Liver (tissue), 9 donors: ENCODE measurements around the gene ZSWIM1. TPM values are rescaled to one million over a fixed set of nuclear protein-coding genes. Genes with fewer than 3 reads are reported as not detected.

Source experiments
- DNase-seq: peaks from one replicate; pipeline ENCODE4 v3.0.0-alpha.2; 2017; ENCODE audit warnings: low spot score
- H3K27ac ChIP-seq, 2 donors: one replicate each; pipeline ENCODE4 v1.7.0; 2013; ENCODE audit warnings: inconsistent platforms in 2 of 2, low read length in 2 of 2, control low read depth in 1 of 2, low read depth in 1 of 2, mild to moderate bottlenecking in 1 of 2
- H3K27me3 ChIP-seq, 4 donors: one replicate each; pipeline versions ENCODE4 v1.6.1 to v1.7.0; 2013; ENCODE audit warnings: low read length in 3 of 4, inconsistent platforms in 1 of 4, mild to moderate bottlenecking in 1 of 4, moderate library complexity in 1 of 4; ENCODE audit not compliant: control insufficient read depth in 4 of 4, insufficient read depth in 4 of 4
- H3K36me3 ChIP-seq, 4 donors: one replicate each; pipeline versions ENCODE4 v1.6.1 to v1.7.0; 2013; ENCODE audit warnings: low read length in 3 of 4, mild to moderate bottlenecking in 3 of 4, low read depth in 1 of 4, moderate library complexity in 1 of 4; ENCODE audit not compliant: control insufficient read depth in 4 of 4, insufficient read depth in 3 of 4
- H3K4me1 ChIP-seq, 4 donors: one replicate each; pipeline versions ENCODE4 v1.6.1 to v1.7.0; 2013; ENCODE audit warnings: low read length in 3 of 4, mild to moderate bottlenecking in 3 of 4, moderate library complexity in 1 of 4; ENCODE audit not compliant: control insufficient read depth in 4 of 4, insufficient read depth in 4 of 4
- H3K4me3 ChIP-seq, 3 donors: one replicate each; pipeline versions ENCODE4 v1.6.1 to v1.7.0; 2013; ENCODE audit warnings: low read length in 3 of 3, control low read depth in 1 of 3, low read depth in 1 of 3, mild to moderate bottlenecking in 1 of 3
- H3K9ac ChIP-seq, 2 donors: one replicate each; pipeline ENCODE4 v1.7.0; 2013; ENCODE audit warnings: low read length in 2 of 2, mild to moderate bottlenecking in 2 of 2, moderate library complexity in 2 of 2, control low read depth in 1 of 2, low read depth in 1 of 2
- H3K9me3 ChIP-seq, 4 donors: one replicate each; pipeline versions ENCODE4 v1.6.1 to v1.7.0; 2013; ENCODE audit warnings: low read length in 3 of 4; ENCODE audit not compliant: control insufficient read depth in 4 of 4
- EGR1 ChIP-seq, 2 donors: IDR thresholded peaks; 2 replicates each; pipeline ENCODE4 v1.6.1; 2016 to 2018; ENCODE audit warnings: antibody characterized with exemption in 2 of 2, low read depth in 2 of 2
- FOXA1 ChIP-seq: IDR thresholded peaks from 2 replicates; pipeline ENCODE4 v1.6.1; 2016; ENCODE audit warnings: antibody characterized with exemption
- FOXA2 ChIP-seq: IDR thresholded peaks from 2 replicates; pipeline ENCODE4 v1.6.1; 2016; ENCODE audit warnings: antibody characterized with exemption
- GABPA ChIP-seq, 2 donors: IDR thresholded peaks in 1 of 2; conservative IDR thresholded peaks in 1 of 2; 2 replicates each; pipeline ENCODE4 v1.6.1; 2016; ENCODE audit warnings: antibody characterized with exemption in 2 of 2, mild to moderate bottlenecking in 1 of 2, moderate library complexity in 1 of 2
- HNF4A ChIP-seq, 2 donors: conservative IDR thresholded peaks; 2 replicates each; pipeline ENCODE4 v1.6.1; 2016; ENCODE audit warnings: antibody characterized with exemption in 2 of 2, mild to moderate bottlenecking in 2 of 2
- HNF4G ChIP-seq: IDR thresholded peaks from 2 replicates; pipeline ENCODE4 v1.6.1; 2016; ENCODE audit warnings: antibody characterized with exemption
- JUND ChIP-seq, 2 donors: IDR thresholded peaks; 2 replicates each; pipeline ENCODE4 v1.6.1; 2016; ENCODE audit warnings: antibody characterized with exemption in 2 of 2
- NR2F2 ChIP-seq: IDR thresholded peaks from 2 replicates; pipeline ENCODE4 v1.6.1; 2016; ENCODE audit warnings: antibody characterized with exemption
- RAD21 ChIP-seq, 2 donors: IDR thresholded peaks; 2 replicates each; pipeline ENCODE4 v1.6.1; 2016; ENCODE audit warnings: antibody characterized with exemption in 2 of 2, mild to moderate bottlenecking in 2 of 2
- RXRA ChIP-seq, 2 donors: IDR thresholded peaks; 2 replicates each; pipeline ENCODE4 v1.6.1; 2017 to 2018; ENCODE audit warnings: antibody characterized with exemption in 2 of 2, mild to moderate bottlenecking in 1 of 2
- SP1 ChIP-seq: IDR thresholded peaks from 2 replicates; pipeline ENCODE4 v1.6.1; 2018; ENCODE audit warnings: antibody characterized with exemption, mild to moderate bottlenecking
- TAF1 ChIP-seq: conservative IDR thresholded peaks from 2 replicates; pipeline ENCODE4 v1.6.1; 2016; ENCODE audit warnings: antibody characterized with exemption, mild to moderate bottlenecking
- YY1 ChIP-seq: IDR thresholded peaks from 2 replicates; pipeline ENCODE4 v1.6.1; 2016; ENCODE audit warnings: antibody characterized with exemption, mild to moderate bottlenecking
- WGBS: extraction: QIAGEN DNeasy Blood & Tissue Kit; methylation state at CpG from one replicate; pipeline ENCODE4 v1.1.7; 2013; 5-methylcytosine and 5-hydroxymethylcytosine counted together
- polyA plus RNA-seq, 2 donors: library from polyadenylated mRNA; stranded (reverse) in 1 of 2; unstranded in 1 of 2; fragments of 200-250 nt in 1 of 2; fragments of >200 nt in 1 of 2; fragmentation: Nextera tagmentation in 1 of 2; extraction: Ambion mirVana in 1 of 2; gene quantifications; one replicate each; pipeline versions ENCODE4 v1.2.1 to v1.2.3, GENCODE V29; 2013 to 2015
- total RNA-seq, 2 donors: library from RNA; depleted of rRNA; stranded (reverse); fragments of >200 nt; gene quantifications; one replicate each; pipeline ENCODE4 v1.2.3, GENCODE V29; 2014
- TF ChIP-seq, protein P1 (sequence below): fragments of 150-350 bp; IDR thresholded peaks from 2 replicates; pipeline ENCODE4 v1.5.1; 2017; ENCODE audit warnings: improper control_type of control experiment, low read depth, low read length; ENCODE audit not compliant: missing input control
- TF ChIP-seq, protein P2 (sequence below): IDR thresholded peaks from 2 replicates; pipeline ENCODE4 v1.6.1; 2016; ENCODE audit warnings: antibody characterized with exemption
- TF ChIP-seq, protein P3 (sequence below): IDR thresholded peaks from 2 replicates; pipeline ENCODE4 v1.6.1; 2016; ENCODE audit warnings: antibody characterized with exemption
- TF ChIP-seq, protein P4 (sequence below): IDR thresholded peaks from 2 replicates; pipeline ENCODE4 v1.6.1; 2016; ENCODE audit warnings: antibody characterized with exemption, mild to moderate bottlenecking
- TF ChIP-seq, protein P5 (sequence below): IDR thresholded peaks from 2 replicates; pipeline ENCODE4 v1.6.1; 2016; ENCODE audit warnings: antibody characterized with exemption
- donor health status: healthy.
- donor health status: healthy.
- donor health status: healthy.
- donor health status: healthy.
- donor health status: healthy.

Gene ZSWIM1
- total and polyA plus RNA-seq, 4 donors: 2.1 to 5.0 (median 2.3) TPM

DNA sequence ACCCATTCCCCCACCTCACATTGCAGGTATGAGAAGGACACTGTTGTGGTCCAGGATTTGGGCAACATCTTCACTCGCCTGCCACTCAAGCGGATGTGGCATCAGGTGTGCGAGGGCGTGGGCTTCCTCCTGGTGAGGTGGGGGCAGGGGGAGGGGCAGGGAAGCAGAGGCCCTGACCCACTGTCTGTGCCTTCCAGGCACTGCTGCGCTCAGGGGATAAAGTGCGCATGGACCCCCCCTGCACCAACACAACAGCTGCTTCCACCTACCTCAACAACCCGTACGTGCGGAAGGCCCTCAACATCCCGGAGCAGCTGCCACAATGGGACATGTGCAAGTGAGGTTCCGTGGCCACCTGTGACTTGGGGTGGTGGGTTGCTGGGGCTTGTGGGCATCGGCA is 13.8 kb downstream of the ZSWIM1 start:
- 89% methylated on average over 12 of the region's 12 CpGs for WGBS
- Histone ChIP-seq H3K9ac (no peak overlapping the region), H3K4me3 (no peak overlapping the region), H3K27ac (no peak overlapping the region), H3K27me3 (no peaks in the 10 kb centered on the region), H3K4me1 (peaks cover 0 to 31% (median 24%) of the 10 kb centered on the region in 4 donors), H3K9me3 (no peaks in the 10 kb centered on the region), H3K36me3 (peaks cover 16 to 54% (median 24%) of the 10 kb centered on the region in 4 donors)
- TF ChIP-seq NR2F2 (no peak), FOXA2 (no peak), HNF4G (no peak)
- TF ChIP-seq, protein P1, sequence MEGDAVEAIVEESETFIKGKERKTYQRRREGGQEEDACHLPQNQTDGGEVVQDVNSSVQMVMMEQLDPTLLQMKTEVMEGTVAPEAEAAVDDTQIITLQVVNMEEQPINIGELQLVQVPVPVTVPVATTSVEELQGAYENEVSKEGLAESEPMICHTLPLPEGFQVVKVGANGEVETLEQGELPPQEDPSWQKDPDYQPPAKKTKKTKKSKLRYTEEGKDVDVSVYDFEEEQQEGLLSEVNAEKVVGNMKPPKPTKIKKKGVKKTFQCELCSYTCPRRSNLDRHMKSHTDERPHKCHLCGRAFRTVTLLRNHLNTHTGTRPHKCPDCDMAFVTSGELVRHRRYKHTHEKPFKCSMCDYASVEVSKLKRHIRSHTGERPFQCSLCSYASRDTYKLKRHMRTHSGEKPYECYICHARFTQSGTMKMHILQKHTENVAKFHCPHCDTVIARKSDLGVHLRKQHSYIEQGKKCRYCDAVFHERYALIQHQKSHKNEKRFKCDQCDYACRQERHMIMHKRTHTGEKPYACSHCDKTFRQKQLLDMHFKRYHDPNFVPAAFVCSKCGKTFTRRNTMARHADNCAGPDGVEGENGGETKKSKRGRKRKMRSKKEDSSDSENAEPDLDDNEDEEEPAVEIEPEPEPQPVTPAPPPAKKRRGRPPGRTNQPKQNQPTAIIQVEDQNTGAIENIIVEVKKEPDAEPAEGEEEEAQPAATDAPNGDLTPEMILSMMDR: no peak
- TF ChIP-seq, protein P2, sequence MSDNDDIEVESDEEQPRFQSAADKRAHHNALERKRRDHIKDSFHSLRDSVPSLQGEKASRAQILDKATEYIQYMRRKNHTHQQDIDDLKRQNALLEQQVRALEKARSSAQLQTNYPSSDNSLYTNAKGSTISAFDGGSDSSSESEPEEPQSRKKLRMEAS: no peak
- no peak for DNase-seq

DNA sequence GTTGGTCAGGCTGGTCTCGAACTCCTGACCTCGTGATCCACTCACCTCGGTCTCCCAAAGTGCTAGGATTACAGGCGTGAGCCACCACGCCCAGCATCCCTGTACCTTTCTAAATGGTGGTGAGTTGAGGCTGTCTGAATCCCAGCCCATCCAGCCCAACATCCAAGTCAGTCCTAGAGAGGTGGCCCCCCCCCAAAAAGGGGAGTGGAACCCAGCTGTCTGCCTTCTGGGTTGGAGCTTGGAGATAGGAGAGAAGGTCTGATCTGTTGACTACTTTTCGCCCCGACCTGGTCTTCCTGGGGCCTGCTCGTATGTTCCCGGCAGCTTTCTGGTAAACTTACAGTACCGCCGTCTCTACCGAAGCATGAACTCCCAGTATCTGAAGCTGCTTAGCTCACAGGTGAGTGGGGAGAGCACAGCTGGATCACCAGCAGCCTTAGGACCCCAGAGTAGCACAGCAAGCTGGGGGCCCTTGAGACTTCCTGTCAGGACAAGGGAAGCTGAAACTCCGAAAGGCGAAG is 15.7 kb downstream of the ZSWIM1 start:
- H3K4me1 ChIP-seq: peaks cover 0 to 17% (median 14%) of the 10 kb centered on the region in 4 donors
- H3K27me3 ChIP-seq: no peaks in the 10 kb centered on the region
- 96% methylated on average over 14 of the region's 14 CpGs for WGBS
- no peak for TF ChIP-seq RAD21 (IDR thresholded peaks at IDR 0.05)
- no peak for TF ChIP-seq HNF4G
- no peak for TF ChIP-seq GABPA (IDR thresholded peaks at IDR 0.05 in 1 of 2, conservative IDR thresholded peaks at IDR 0.05 in 1 of 2)
- no peak for TF ChIP-seq RXRA (IDR thresholded peaks at IDR 0.05)
- no peak for TF ChIP-seq NR2F2
- no peak for TF ChIP-seq SP1
- TF ChIP-seq EGR1 (IDR thresholded peaks at IDR 0.05; ENCODE audit: low read depth in 2 of 2): no peak
- TF ChIP-seq HNF4A (conservative IDR thresholded peaks at IDR 0.05): no peak
- TF ChIP-seq, protein P3, sequence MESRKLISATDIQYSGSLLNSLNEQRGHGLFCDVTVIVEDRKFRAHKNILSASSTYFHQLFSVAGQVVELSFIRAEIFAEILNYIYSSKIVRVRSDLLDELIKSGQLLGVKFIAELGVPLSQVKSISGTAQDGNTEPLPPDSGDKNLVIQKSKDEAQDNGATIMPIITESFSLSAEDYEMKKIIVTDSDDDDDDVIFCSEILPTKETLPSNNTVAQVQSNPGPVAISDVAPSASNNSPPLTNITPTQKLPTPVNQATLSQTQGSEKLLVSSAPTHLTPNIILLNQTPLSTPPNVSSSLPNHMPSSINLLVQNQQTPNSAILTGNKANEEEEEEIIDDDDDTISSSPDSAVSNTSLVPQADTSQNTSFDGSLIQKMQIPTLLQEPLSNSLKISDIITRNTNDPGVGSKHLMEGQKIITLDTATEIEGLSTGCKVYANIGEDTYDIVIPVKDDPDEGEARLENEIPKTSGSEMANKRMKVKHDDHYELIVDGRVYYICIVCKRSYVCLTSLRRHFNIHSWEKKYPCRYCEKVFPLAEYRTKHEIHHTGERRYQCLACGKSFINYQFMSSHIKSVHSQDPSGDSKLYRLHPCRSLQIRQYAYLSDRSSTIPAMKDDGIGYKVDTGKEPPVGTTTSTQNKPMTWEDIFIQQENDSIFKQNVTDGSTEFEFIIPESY: no peak
- no peak for TF ChIP-seq TAF1
- TF ChIP-seq, protein P4, sequence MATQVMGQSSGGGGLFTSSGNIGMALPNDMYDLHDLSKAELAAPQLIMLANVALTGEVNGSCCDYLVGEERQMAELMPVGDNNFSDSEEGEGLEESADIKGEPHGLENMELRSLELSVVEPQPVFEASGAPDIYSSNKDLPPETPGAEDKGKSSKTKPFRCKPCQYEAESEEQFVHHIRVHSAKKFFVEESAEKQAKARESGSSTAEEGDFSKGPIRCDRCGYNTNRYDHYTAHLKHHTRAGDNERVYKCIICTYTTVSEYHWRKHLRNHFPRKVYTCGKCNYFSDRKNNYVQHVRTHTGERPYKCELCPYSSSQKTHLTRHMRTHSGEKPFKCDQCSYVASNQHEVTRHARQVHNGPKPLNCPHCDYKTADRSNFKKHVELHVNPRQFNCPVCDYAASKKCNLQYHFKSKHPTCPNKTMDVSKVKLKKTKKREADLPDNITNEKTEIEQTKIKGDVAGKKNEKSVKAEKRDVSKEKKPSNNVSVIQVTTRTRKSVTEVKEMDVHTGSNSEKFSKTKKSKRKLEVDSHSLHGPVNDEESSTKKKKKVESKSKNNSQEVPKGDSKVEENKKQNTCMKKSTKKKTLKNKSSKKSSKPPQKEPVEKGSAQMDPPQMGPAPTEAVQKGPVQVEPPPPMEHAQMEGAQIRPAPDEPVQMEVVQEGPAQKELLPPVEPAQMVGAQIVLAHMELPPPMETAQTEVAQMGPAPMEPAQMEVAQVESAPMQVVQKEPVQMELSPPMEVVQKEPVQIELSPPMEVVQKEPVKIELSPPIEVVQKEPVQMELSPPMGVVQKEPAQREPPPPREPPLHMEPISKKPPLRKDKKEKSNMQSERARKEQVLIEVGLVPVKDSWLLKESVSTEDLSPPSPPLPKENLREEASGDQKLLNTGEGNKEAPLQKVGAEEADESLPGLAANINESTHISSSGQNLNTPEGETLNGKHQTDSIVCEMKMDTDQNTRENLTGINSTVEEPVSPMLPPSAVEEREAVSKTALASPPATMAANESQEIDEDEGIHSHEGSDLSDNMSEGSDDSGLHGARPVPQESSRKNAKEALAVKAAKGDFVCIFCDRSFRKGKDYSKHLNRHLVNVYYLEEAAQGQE: no peak
- TF ChIP-seq JUND (IDR thresholded peaks at IDR 0.05): no peak
- no peak for TF ChIP-seq FOXA1
- TF ChIP-seq, protein P1: no peak
- no peak for TF ChIP-seq YY1
- TF ChIP-seq, protein P2: no peak
- TF ChIP-seq, protein P5, sequence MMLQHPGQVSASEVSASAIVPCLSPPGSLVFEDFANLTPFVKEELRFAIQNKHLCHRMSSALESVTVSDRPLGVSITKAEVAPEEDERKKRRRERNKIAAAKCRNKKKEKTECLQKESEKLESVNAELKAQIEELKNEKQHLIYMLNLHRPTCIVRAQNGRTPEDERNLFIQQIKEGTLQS: no peak
- H3K27ac ChIP-seq: no peak overlapping the region
- H3K9me3 ChIP-seq: no peaks in the 10 kb centered on the region
- peaks cover 16 to 54% (median 24%) of the 10 kb centered on the region in 4 donors for H3K36me3 ChIP-seq
- DNase-seq: no peak
- no peak overlapping the region for H3K4me3 ChIP-seq
- H3K9ac ChIP-seq: no peak overlapping the region
